ENCODE results near the gene CCDC157.

GRCh38 chr22:30351226-30351625 is 5.6 kb upstream of the CCDC157 start:
- TF ChIP-seq, protein P1, sequence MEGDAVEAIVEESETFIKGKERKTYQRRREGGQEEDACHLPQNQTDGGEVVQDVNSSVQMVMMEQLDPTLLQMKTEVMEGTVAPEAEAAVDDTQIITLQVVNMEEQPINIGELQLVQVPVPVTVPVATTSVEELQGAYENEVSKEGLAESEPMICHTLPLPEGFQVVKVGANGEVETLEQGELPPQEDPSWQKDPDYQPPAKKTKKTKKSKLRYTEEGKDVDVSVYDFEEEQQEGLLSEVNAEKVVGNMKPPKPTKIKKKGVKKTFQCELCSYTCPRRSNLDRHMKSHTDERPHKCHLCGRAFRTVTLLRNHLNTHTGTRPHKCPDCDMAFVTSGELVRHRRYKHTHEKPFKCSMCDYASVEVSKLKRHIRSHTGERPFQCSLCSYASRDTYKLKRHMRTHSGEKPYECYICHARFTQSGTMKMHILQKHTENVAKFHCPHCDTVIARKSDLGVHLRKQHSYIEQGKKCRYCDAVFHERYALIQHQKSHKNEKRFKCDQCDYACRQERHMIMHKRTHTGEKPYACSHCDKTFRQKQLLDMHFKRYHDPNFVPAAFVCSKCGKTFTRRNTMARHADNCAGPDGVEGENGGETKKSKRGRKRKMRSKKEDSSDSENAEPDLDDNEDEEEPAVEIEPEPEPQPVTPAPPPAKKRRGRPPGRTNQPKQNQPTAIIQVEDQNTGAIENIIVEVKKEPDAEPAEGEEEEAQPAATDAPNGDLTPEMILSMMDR (IDR thresholded peaks at IDR 0.05 in 2 of 3, conservative IDR thresholded peaks at IDR 0.05 in 1 of 3; ENCODE audit: insufficient read depth in 2 of 3, low read depth in 1 of 3, low read length in 3 of 3), result no peak
- TF ChIP-seq POLR2AphosphoS5 (IDR thresholded peaks at IDR 0.05; ENCODE audit: control insufficient read depth, insufficient read depth, low read depth, low read length), result no peak
- no peak for TF ChIP-seq RAD21 (CRISPR knock-in tag; conservative IDR thresholded peaks at IDR 0.05 in 1 of 2, IDR thresholded peaks at IDR 0.05 in 1 of 2)
- TF ChIP-seq CEBPB (tag; IDR thresholded peaks at IDR 0.05), result no peak
- TF ChIP-seq HNRNPUL1 (IDR thresholded peaks at IDR 0.05; ENCODE audit: low read length), result no peak
- no peak for TF ChIP-seq KLF10 (CRISPR knock-in tag; IDR thresholded peaks at IDR 0.05)
- no peak for TF ChIP-seq BACH1 (tag; IDR thresholded peaks at IDR 0.05)
- no peak for TF ChIP-seq E4F1 (CRISPR knock-in tag; IDR thresholded peaks at IDR 0.05; ENCODE audit: borderline replicate concordance)
- no peak for TF ChIP-seq XRCC4 (IDR thresholded peaks at IDR 0.05; ENCODE audit: extremely low read depth, insufficient read depth, insufficient read length)
